GM19455 (cell line): ENCODE results near the gene PCDHA12.
"Not testable (repeated sequence)": the region's sequence is repeated elsewhere in the genome, so short reads cannot be mapped to it uniquely, and the experiment has no call there.

Experiments
- ATAC-seq: cut with Tn5 transposase; IDR thresholded peaks from one replicate; pipeline ENCODE4 v1.9.1; 2021; ENCODE audit not compliant: unreplicated experiment

Gene PCDHA12, protein sequence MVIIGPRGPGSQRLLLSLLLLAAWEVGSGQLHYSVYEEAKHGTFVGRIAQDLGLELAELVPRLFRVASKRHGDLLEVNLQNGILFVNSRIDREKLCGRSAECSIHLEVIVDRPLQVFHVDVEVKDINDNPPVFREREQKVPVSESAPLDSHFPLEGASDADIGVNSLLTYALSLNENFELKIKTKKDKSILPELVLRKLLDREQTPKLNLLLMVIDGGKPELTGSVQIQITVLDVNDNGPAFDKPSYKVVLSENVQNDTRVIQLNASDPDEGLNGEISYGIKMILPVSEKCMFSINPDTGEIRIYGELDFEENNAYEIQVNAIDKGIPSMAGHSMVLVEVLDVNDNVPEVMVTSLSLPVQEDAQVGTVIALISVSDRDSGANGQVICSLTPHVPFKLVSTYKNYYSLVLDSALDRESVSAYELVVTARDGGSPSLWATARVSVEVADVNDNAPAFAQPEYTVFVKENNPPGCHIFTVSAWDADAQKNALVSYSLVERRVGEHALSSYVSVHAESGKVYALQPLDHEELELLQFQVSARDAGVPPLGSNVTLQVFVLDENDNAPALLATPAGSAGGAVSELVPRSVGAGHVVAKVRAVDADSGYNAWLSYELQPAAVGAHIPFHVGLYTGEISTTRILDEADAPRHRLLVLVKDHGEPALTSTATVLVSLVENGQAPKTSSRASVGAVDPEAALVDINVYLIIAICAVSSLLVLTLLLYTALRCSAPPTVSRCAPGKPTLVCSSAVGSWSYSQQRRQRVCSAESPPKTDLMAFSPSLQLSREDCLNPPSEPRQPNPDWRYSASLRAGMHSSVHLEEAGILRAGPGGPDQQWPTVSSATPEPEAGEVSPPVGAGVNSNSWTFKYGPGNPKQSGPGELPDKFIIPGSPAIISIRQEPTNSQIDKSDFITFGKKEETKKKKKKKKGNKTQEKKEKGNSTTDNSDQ

DNA sequence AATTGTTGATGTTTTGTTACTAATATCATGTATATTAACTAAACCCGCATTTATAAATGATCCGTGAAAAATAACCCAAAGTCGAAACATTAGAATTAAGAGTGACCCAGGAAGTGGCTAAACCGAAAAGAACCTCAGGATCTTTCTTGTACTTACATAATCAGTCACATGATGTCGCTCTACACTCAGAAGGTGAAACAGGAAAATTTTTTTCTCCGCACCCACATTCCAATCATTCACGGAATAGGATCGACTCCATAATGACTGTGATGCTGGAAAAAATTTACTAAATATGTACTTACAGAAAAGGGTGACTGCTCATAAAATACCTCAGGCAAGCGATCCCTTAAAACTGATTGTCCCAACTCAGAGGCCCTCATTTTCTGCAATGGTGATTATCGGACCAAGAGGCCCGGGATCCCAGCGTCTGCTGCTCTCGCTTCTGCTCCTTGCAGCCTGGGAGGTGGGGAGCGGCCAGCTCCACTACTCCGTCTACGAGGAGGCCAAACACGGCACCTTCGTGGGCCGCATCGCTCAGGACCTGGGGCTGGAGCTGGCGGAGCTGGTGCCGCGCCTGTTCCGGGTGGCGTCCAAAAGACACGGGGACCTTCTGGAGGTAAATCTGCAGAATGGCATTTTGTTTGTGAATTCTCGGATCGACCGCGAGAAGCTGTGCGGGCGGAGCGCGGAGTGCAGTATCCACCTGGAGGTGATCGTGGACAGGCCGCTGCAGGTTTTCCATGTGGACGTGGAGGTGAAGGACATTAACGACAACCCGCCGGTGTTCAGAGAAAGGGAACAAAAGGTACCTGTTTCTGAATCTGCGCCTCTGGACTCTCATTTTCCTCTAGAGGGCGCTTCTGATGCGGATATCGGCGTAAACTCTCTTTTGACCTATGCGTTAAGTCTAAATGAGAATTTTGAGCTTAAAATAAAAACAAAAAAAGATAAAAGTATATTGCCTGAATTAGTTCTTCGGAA is at the start of gene PCDHA12:
Gene PCDHA12 (plus strand): TSS at position 224 of the 981 bp plus-strand sequence. CDS start 165 bp downstream, at position 389.
- no peak for ATAC-seq

DNA sequence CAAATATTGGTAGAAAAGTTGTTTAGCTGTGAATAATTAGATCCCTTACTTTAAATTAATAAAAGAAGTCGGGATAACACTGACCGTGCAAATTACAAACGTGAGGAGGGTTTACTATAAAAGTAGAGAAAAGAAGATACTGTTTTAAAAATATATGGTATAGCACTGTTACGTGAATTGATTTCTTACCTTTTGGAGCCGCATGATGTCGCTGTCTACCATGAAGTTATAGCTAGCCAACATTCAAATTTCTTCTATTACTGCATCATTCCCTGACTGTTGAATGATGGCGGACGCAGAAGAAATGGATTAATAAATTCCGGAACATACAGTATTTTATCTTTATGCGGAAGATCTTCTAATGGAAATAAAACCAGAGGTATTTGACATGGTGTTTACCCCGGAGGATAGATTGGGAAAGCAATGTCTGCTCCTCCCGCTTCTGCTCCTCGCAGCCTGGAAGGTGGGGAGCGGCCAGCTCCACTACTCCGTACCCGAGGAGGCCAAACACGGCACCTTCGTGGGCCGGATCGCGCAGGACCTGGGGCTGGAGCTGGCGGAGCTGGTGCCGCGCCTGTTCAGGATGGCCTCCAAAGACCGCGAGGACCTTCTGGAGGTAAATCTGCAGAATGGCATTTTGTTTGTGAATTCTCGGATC is 47.3 kb upstream of the PCDHA12 start, which contains the start of gene PCDHA6:
Gene PCDHA6 (plus strand): TSS at position 257 of the 658 bp plus-strand sequence. CDS start 132 bp downstream, at position 389.
- ATAC-seq = no peak

GRCh38 chr5:140828362-140828737 is 46.8 kb upstream of the PCDHA12 start:
- ATAC-seq = no peak

DNA sequence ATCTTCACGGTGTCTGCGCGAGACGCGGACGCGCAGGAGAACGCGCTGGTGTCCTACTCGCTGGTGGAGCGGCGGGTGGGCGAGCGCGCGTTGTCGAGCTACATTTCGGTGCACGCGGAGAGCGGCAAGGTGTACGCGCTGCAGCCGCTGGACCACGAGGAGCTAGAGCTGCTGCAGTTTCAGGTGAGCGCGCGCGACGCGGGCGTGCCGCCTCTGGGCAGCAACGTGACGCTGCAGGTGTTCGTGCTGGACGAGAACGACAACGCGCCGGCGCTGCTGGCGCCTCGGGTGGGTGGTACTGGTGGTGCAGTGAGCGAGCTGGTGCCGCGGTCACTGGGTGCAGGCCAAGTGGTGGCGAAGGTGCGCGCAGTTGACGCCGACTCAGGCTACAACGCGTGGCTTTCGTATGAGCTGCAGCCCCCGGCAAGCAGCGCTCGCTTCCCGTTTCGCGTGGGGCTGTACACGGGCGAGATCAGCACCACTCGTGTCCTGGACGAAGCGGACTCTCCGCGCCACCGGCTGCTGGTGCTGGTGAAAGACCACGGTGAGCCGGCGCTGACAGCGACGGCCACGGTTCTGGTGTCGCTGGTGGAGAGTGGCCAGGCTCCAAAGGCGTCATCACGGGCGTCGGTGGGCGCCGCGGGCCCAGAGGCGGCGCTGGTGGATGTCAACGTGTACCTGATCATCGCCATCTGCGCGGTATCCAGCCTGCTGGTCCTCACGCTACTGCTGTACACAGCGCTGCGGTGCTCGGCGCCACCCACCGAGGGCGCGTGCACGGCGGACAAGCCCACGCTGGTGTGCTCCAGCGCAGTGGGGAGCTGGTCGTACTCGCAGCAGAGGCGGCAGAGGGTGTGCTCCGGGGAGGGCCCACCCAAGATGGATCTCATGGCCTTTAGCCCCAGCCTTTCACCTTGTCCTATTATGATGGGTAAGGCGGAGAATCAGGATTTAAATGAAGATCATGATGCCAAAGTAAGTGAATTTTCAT is 45.3 kb upstream of the PCDHA12 start:
- ATAC-seq = not testable (repeated sequence)

DNA sequence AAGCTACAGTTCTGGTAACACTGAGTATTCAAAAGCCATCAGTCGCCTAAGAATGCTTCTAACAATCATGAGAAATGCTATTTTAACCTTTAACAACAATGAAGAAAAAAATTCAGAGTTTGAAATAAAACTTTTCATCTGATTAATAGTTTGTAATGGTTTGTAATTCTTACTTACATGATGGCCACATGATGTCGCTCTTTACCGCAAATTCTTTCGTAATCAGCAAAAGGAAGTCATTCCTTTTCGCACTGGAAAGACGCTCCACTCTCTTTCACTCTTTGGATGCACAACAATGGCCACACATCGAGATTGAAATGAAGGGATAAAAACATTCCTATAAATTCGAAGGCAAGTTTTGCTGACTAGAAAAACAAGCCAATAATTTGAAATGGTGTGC is 41.1 kb upstream of the PCDHA12 start, which contains the start of gene PCDHA7:
Gene PCDHA7 (plus strand): TSS at position 277 of the 400 bp plus-strand sequence. CDS start 115 bp downstream, at position 392.
- ATAC-seq = no peak

- ATAC-seq = not testable (repeated sequence)
Observed at GRCh38 chr5:140834439-140835008, 40.6 kb upstream of the PCDHA12 start.

GRCh38 chr5:140835622-140836510 is 39.2 kb upstream of the PCDHA12 start:
- ATAC-seq = no peak

DNA sequence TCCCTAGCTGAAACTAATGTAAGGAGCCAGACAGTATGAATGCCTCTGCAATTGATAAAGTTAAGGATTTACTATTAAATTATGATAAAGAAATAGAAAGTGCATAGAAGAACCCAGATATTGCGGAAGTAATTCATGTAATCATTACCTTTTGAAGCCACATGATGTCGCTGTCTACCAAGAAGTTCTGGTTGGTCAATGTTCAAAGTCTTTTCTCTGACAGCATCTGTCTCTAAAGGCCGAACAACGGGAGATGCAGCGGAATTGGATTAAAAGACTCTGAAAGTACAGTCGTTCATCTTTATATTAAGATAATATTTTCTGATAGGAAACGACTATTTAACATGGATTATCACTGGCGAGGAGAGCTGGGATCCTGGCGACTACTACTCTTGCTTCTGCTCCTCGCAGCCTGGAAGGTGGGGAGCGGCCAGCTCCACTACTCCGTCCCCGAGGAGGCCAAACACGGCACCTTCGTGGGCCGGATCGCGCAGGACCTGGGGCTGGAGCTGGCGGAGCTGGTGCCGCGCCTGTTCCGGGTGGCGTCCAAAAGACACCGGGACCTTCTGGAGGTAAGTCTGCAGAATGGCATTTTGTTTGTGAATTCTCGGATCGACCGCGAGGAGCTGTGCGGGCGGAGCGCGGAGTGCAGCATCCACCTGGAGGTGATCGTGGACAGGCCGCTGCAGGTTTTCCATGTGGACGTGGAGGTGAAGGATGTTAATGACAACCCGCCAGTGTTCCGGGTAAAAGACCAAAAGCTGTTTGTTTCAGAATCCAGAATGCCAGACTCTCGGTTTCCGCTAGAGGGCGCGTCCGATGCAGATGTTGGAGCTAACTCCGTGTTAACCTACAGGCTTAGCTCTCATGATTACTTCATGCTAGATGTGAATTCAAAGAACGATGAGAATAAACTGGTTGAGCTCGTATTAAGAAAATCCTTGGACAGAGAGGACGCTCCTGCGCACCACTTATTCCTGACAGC is 33.8 kb upstream of the PCDHA12 start, which contains the start of gene PCDHA8:
Gene PCDHA8 (plus strand): TSS at position 210 of the 985 bp plus-strand sequence. CDS start 135 bp downstream, at position 345.
- ATAC-seq = no peak

DNA sequence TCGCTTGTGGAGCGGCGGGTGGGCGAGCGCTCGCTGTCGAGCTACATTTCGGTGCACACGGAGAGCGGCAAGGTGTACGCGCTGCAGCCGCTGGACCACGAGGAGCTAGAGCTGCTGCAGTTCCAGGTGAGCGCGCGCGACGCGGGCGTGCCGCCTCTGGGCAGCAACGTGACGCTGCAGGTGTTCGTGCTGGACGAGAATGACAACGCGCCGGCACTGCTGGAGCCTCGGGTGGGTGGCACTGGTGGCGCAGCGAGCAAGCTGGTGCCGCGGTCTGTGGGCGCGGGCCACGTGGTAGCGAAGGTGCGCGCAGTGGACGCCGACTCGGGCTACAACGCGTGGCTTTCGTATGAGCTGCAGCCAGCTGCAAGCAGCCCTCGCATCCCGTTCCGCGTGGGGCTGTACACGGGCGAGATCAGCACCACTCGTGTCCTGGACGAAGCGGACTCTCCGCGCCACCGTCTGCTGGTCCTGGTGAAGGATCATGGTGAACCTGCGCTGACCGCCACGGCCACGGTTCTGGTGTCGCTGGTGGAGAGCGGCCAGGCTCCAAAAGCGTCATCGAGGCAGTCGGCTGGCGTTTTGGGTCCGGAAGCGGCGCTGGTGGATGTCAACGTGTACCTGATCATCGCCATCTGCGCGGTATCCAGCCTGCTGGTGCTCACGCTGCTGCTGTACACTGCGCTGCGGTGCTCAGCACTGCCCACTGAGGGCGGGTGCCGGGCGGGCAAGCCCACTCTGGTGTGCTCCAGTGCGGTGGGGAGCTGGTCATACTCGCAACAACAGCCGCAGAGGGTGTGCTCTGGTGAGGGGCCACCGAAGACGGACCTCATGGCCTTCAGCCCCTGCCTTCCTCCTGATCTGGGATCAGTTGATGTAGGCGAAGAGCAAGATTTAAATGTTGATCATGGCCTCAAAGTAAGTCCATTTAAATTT is 32.0 kb upstream of the PCDHA12 start:
- ATAC-seq = no peak

DNA sequence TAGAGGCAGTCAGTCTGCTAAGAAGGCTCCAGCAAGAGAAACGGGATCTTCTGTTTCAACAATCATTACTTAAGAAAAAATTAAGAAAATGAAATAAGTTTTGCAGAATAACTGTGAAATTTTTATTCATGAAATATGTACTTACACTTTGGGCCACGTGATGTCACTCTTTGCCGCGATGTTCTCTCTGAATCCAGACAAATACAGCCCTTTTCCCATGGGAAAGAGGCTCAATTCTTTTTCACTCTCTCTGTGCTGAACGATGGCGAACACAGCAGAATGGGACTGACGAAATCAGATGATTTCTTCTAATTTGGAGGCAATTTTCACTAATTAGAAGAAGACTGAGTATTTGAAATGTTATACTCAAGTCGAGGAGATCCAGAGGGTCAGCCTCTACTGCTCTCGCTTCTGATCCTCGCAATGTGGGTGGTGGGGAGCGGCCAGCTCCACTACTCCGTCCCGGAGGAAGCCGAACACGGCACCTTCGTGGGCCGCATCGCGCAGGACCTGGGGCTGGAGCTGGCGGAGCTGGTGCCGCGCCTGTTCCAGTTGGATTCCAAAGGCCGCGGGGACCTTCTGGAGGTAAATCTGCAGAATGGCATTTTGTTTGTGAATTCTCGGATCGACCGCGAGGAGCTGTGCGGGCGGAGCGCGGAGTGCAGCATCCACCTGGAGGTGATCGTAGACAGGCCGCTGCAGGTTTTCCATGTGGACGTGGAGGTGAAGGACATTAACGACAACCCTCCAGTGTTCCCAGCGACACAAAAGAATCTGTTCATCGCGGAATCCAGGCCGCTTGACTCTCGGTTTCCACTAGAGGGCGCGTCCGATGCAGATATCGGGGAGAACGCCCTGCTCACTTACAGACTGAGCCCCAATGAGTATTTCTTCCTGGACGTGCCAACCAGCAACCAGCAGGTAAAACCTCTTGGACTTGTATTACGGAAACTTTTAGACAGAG is 26.7 kb upstream of the PCDHA12 start, which contains the start of gene PCDHA9:
Gene PCDHA9 (plus strand): TSS at position 244 of the 964 bp plus-strand sequence. CDS start 114 bp downstream, at position 358.
- not testable (repeated sequence) for ATAC-seq

DNA sequence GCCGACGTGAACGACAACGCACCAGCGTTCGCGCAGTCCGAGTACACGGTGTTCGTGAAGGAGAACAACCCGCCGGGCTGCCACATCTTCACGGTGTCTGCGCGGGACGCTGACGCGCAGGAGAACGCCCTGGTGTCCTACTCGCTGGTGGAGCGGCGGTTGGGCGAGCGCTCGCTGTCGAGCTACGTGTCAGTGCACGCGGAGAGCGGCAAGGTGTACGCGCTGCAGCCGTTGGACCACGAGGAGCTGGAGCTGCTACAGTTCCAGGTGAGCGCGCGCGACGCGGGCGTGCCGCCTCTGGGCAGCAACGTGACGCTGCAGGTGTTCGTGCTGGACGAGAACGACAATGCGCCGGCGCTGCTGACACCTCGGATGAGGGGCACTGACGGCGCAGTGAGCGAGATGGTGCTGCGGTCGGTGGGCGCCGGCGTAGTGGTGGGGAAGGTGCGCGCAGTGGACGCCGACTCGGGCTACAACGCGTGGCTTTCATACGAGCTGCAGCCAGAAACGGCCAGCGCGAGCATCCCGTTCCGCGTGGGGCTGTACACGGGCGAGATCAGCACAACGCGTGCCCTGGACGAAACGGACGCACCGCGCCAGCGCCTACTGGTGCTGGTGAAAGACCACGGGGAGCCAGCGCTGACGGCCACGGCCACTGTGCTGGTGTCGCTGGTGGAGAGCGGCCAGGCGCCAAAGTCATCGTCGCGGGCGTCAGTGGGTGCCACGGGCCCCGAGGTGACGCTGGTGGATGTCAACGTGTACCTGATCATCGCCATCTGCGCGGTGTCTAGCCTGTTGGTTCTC is 25.1 kb upstream of the PCDHA12 start:
- not testable (repeated sequence) for ATAC-seq

- no peak for ATAC-seq
Observed at GRCh38 chr5:140855772-140856674, 19.1 kb upstream of the PCDHA12 start, which contains the start of gene PCDHA10. TSS of gene PCDHA10 (plus strand) at chr5:140855897. CDS start at chr5:140856049, 152 bp downstream.
